HG03460 (cell line): ENCODE measurements around the gene APPBP2.
"Not testable (repeated sequence)": the region's sequence is repeated elsewhere in the genome, so short reads cannot be mapped to it uniquely, and the experiment has no call there.

ENCODE experiments used
- ATAC-seq: cut with Tn5 transposase; IDR thresholded peaks from one replicate; pipeline ENCODE4 v1.9.1; 2021; ENCODE audit not compliant: unreplicated experiment

Gene APPBP2

GRCh38 chr17:60496041-60496440, 30.0 kb downstream of the APPBP2 start:
- no peak for ATAC-seq

GRCh38 chr17:60495260-60495659, 30.8 kb downstream of the APPBP2 start:
- no peak for ATAC-seq

GRCh38 chr17:60493847-60494321, 32.2 kb downstream of the APPBP2 start:
- no peak for ATAC-seq

GRCh38 chr17:60491771-60492170, 34.3 kb downstream of the APPBP2 start:
- no peak for ATAC-seq

GRCh38 chr17:60490594-60490993, 35.4 kb downstream of the APPBP2 start:
- ATAC-seq: not testable (repeated sequence)

- ATAC-seq: no peak
Observed at GRCh38 chr17:60481604-60482003, 44.4 kb downstream of the APPBP2 start.

GRCh38 chr17:60473788-60474187, 52.3 kb downstream of the APPBP2 start:
- no peak for ATAC-seq

GRCh38 chr17:60472449-60472848, 53.6 kb downstream of the APPBP2 start:
- no peak for ATAC-seq

GRCh38 chr17:60471451-60471850, 54.6 kb downstream of the APPBP2 start:
- ATAC-seq: no peak

GRCh38 chr17:60468371-60468770, 57.7 kb downstream of the APPBP2 start:
- no peak for ATAC-seq

- ATAC-seq: no peak
Observed at GRCh38 chr17:60464343-60464742, 61.7 kb downstream of the APPBP2 start.

- ATAC-seq: no peak
Observed at GRCh38 chr17:60463157-60463835, 62.7 kb downstream of the APPBP2 start.

- ATAC-seq: no peak
Observed at GRCh38 chr17:60461584-60461983, 64.5 kb downstream of the APPBP2 start.

GRCh38 chr17:60457148-60457547, 68.9 kb downstream of the APPBP2 start:
- no peak for ATAC-seq

- ATAC-seq: no peak
Observed at GRCh38 chr17:60455378-60455777, 70.7 kb downstream of the APPBP2 start.

- ATAC-seq: no peak
Observed at GRCh38 chr17:60451965-60452364, 74.1 kb downstream of the APPBP2 start.

GRCh38 chr17:60451071-60451470, 75.0 kb downstream of the APPBP2 start:
- no peak for ATAC-seq

- no peak for ATAC-seq
Observed at GRCh38 chr17:60447375-60447774, 78.7 kb downstream of the APPBP2 start.

GRCh38 chr17:60445144-60445543, 80.9 kb downstream of the APPBP2 start:
- no peak for ATAC-seq

GRCh38 chr17:60443713-60444112, 82.3 kb downstream of the APPBP2 start:
- ATAC-seq: no peak

GRCh38 chr17:60442271-60443173, 83.5 kb downstream of the APPBP2 start:
- no peak for ATAC-seq

GRCh38 chr17:60439501-60439900, 86.5 kb downstream of the APPBP2 start:
- no peak for ATAC-seq
